ENCODE measurements around the gene XRN2. TPM values are rescaled to one million over a fixed set of nuclear protein-coding genes. Genes with fewer than 3 reads are reported as not detected.
A peak's percentile ranks its signal among the peaks of the same experiment; 100 is the strongest.

Gene XRN2
- total and polyA plus RNA-seq, 4 donors = 12.6 to 62.2 (median 53.6) TPM

- H3K9me3 ChIP-seq (ENCODE audit: control insufficient read depth in 4 of 4, insufficient read depth in 3 of 4, low read length in 3 of 4) = no peaks in the 10 kb centered on the region
- ATAC-seq (ENCODE audit: insufficient read depth, low FRiP score) (peak; percentile 24), DNase-seq (peak; percentile 45 to 72 (median 50))
- peak overlapping the region in 1 of 2 donors; percentile 53 for H3K27ac ChIP-seq (ENCODE audit: low read depth in 1 of 2, low read length in 1 of 2)
- 69 to 85% methylated on average over 10 of the region's 10 CpGs for WGBS, 2 donors
- peaks cover 0 to 37% (median 5%) of the 10 kb centered on the region in 5 donors for H3K4me1 ChIP-seq (ENCODE audit: control insufficient read depth in 5 of 5, insufficient read depth in 5 of 5, low read length in 5 of 5)
- no peak overlapping the region for H3K9ac ChIP-seq (ENCODE audit: insufficient read depth in 1 of 2, low read length in 2 of 2)
- no peak for TF ChIP-seq CTCF (IDR thresholded peaks at IDR 0.05; ENCODE audit: control extremely low read depth, extremely low read depth)
- no peaks in the 10 kb centered on the region for H3K27me3 ChIP-seq (ENCODE audit: control insufficient read depth in 3 of 3, insufficient read depth in 3 of 3, low read length in 2 of 3)
- H3K4me3 ChIP-seq = no peak overlapping the region
- H3K36me3 ChIP-seq (ENCODE audit: control insufficient read depth in 4 of 4, insufficient read depth in 4 of 4, low read length in 4 of 4) = no peaks in the 10 kb centered on the region
Measured at GRCh38 chr20:21312813-21313474, 9.8 kb downstream of the XRN2 start.

GRCh38 chr20:21315138-21315537 lies 12.0 kb downstream of the XRN2 start:
- DNase-seq = no peak
- no peaks in the 10 kb centered on the region for H3K9me3 ChIP-seq (ENCODE audit: control insufficient read depth in 4 of 4, insufficient read depth in 3 of 4, low read length in 3 of 4)
- no peaks in the 10 kb centered on the region for H3K27me3 ChIP-seq (ENCODE audit: control insufficient read depth in 3 of 3, insufficient read depth in 3 of 3, low read length in 2 of 3)
- H3K4me3 ChIP-seq = no peak overlapping the region
- peak overlapping the region in 1 of 2 donors; percentile 35 for H3K27ac ChIP-seq (ENCODE audit: low read depth in 1 of 2, low read length in 1 of 2)
- ATAC-seq (ENCODE audit: insufficient read depth, low FRiP score) = peak; percentile 64
- H3K9ac ChIP-seq (ENCODE audit: insufficient read depth in 1 of 2, low read length in 2 of 2) = no peak overlapping the region
- 47 to 72% methylated on average over 4 of the region's 4 CpGs for WGBS, 2 donors
- no peaks in the 10 kb centered on the region for H3K36me3 ChIP-seq (ENCODE audit: control insufficient read depth in 4 of 4, insufficient read depth in 4 of 4, low read length in 4 of 4)
- peaks cover 0 to 30% (median 0%) of the 10 kb centered on the region in 5 donors for H3K4me1 ChIP-seq (ENCODE audit: control insufficient read depth in 5 of 5, insufficient read depth in 5 of 5, low read length in 5 of 5)
- no peak for TF ChIP-seq CTCF (IDR thresholded peaks at IDR 0.05; ENCODE audit: control extremely low read depth, extremely low read depth)

GRCh38 chr20:21322083-21322710 lies 19.1 kb downstream of the XRN2 start:
- Histone ChIP-seq H3K36me3 (ENCODE audit: control insufficient read depth in 4 of 4, insufficient read depth in 4 of 4, low read length in 4 of 4) (peaks cover 0 to 17% (median 0%) of the 10 kb centered on the region in 4 donors), H3K9ac (ENCODE audit: insufficient read depth in 1 of 2, low read length in 2 of 2) (no peak overlapping the region), H3K9me3 (ENCODE audit: control insufficient read depth in 4 of 4, insufficient read depth in 3 of 4, low read length in 3 of 4) (peaks cover 0 to 9% (median 2%) of the 10 kb centered on the region in 4 donors), H3K4me3 (no peak overlapping the region), H3K27me3 (ENCODE audit: control insufficient read depth in 3 of 3, insufficient read depth in 3 of 3, low read length in 2 of 3) (no peaks in the 10 kb centered on the region), H3K4me1 (ENCODE audit: control insufficient read depth in 5 of 5, insufficient read depth in 5 of 5, low read length in 5 of 5) (peaks cover 0 to 41% (median 5%) of the 10 kb centered on the region in 5 donors), H3K27ac (ENCODE audit: low read depth in 1 of 2, low read length in 1 of 2) (no peak overlapping the region)
- no peak for TF ChIP-seq CTCF (IDR thresholded peaks at IDR 0.05; ENCODE audit: control extremely low read depth, extremely low read depth)
- ATAC-seq (ENCODE audit: insufficient read depth, low FRiP score) = no peak
- no peak for DNase-seq
- WGBS, 2 donors = 78 to 90% methylated on average over 5 of the region's 5 CpGs
